ENCODE measurements around the gene CEP162. TPM values are rescaled to one million over a fixed set of nuclear protein-coding genes. Genes with fewer than 3 reads are reported as not detected.
"Not testable (repeated sequence)": the region's sequence is repeated elsewhere in the genome, so short reads cannot be mapped to it uniquely, and the experiment has no call there.

CEP162 gene
- total RNA-seq, 2 donors from 2014 or later: 4.5 to 13.1 TPM

- Histone ChIP-seq H3K27ac (no peak overlapping the region), H3K4me3 (no peak overlapping the region), H3K4me1 (replicated peaks) (no peaks in the 10 kb centered on the region), H3K36me3 (no peaks in the 10 kb centered on the region), H3K9me3 (no peaks in the 10 kb centered on the region), H3K27me3 (replicated peaks; ENCODE audit: insufficient read depth) (no peaks in the 10 kb centered on the region)
- WGBS: 86% methylated on average over 3 of the region's 3 CpGs
- TF ChIP-seq POLR2AphosphoS5 (IDR thresholded peaks at IDR 0.05): no peak
- no peak for TF ChIP-seq POLR2A (IDR thresholded peaks at IDR 0.05)
- no peak for DNase-seq (ENCODE audit: low spot score)
- intact Hi-C loops (cut with DNase I): loop anchor here (10.0 kb wide), 1 partner anchor 603 kb away; no protein-coding TSS in a partner anchor
Measured at GRCh38 chr6:84218091-84218490, 9.4 kb downstream of the CEP162 start.

- Histone ChIP-seq H3K9me3 (no peaks in the 10 kb centered on the region), H3K27ac (no peak overlapping the region), H3K4me1 (replicated peaks) (no peaks in the 10 kb centered on the region), H3K27me3 (replicated peaks; ENCODE audit: insufficient read depth) (no peaks in the 10 kb centered on the region), H3K4me3 (no peak overlapping the region), H3K36me3 (no peaks in the 10 kb centered on the region)
- no peak for TF ChIP-seq POLR2AphosphoS5 (IDR thresholded peaks at IDR 0.05)
- no peak for TF ChIP-seq CTCF (IDR thresholded peaks at IDR 0.05)
- TF ChIP-seq POLR2A (IDR thresholded peaks at IDR 0.05): no peak
- DNase-seq (ENCODE audit: low spot score): no peak
- 97% methylated on average over 1 of the region's 1 CpG for WGBS
- intact Hi-C loops (cut with DNase I): loop anchor here (10.0 kb wide), 1 partner anchor 598 kb away; no protein-coding TSS in a partner anchor
Measured at GRCh38 chr6:84213217-84213616, 14.2 kb downstream of the CEP162 start.

GRCh38 chr6:84204011-84204410 is 23.4 kb downstream of the CEP162 start:
- H3K27ac ChIP-seq: no peak overlapping the region
- H3K9me3 ChIP-seq: no peaks in the 10 kb centered on the region
- no peaks in the 10 kb centered on the region for H3K27me3 ChIP-seq (replicated peaks; ENCODE audit: insufficient read depth)
- H3K4me1 ChIP-seq (replicated peaks): no peaks in the 10 kb centered on the region
- intact Hi-C loops (cut with DNase I): no loop called here
- WGBS: 85% methylated on average over 3 of the region's 3 CpGs
- no peak overlapping the region for H3K4me3 ChIP-seq
- H3K36me3 ChIP-seq: no peaks in the 10 kb centered on the region
- no peak for DNase-seq (ENCODE audit: low spot score)
- TF ChIP-seq POLR2A (IDR thresholded peaks at IDR 0.05) (no peak), POLR2AphosphoS5 (IDR thresholded peaks at IDR 0.05) (no peak), CTCF (IDR thresholded peaks at IDR 0.05) (no peak)

- WGBS: 99% methylated on average over 6 of the region's 6 CpGs
- H3K9me3 ChIP-seq; H3K36me3 ChIP-seq; H3K4me1 ChIP-seq (replicated peaks); H3K4me3 ChIP-seq; DNase-seq (ENCODE audit: low spot score); intact Hi-C loops (cut with DNase I); H3K27ac ChIP-seq; H3K27me3 ChIP-seq (replicated peaks; ENCODE audit: insufficient read depth): not testable (repeated sequence)
Measured at GRCh38 chr6:84199987-84200386, 27.5 kb downstream of the CEP162 start.

- no peaks in the 10 kb centered on the region for H3K4me1 ChIP-seq (replicated peaks)
- H3K27ac ChIP-seq: no peak overlapping the region
- no peaks in the 10 kb centered on the region for H3K9me3 ChIP-seq
- TF ChIP-seq POLR2A (IDR thresholded peaks at IDR 0.05): no peak
- TF ChIP-seq POLR2AphosphoS5 (IDR thresholded peaks at IDR 0.05): no peak
- TF ChIP-seq CTCF (IDR thresholded peaks at IDR 0.05): no peak
- intact Hi-C loops (cut with DNase I): no loop called here
- no peaks in the 10 kb centered on the region for H3K27me3 ChIP-seq (replicated peaks; ENCODE audit: insufficient read depth)
- no peak overlapping the region for H3K4me3 ChIP-seq
- no peaks in the 10 kb centered on the region for H3K36me3 ChIP-seq
- 81% methylated on average over 2 of the region's 2 CpGs for WGBS
- DNase-seq (ENCODE audit: low spot score): no peak
Measured at GRCh38 chr6:84197708-84198107, 29.7 kb downstream of the CEP162 start.

- intact Hi-C loops (cut with DNase I): no loop called here
- no peaks in the 10 kb centered on the region for H3K36me3 ChIP-seq
- DNase-seq (ENCODE audit: low spot score): no peak
- H3K4me3 ChIP-seq: no peak overlapping the region
- no peak for TF ChIP-seq POLR2AphosphoS5 (IDR thresholded peaks at IDR 0.05)
- TF ChIP-seq POLR2A (IDR thresholded peaks at IDR 0.05): no peak
- TF ChIP-seq CTCF (IDR thresholded peaks at IDR 0.05): no peak
- WGBS: 37% methylated on average over 2 of the region's 2 CpGs
- no peaks in the 10 kb centered on the region for H3K27me3 ChIP-seq (replicated peaks; ENCODE audit: insufficient read depth)
- no peaks in the 10 kb centered on the region for H3K9me3 ChIP-seq
- no peak overlapping the region for H3K27ac ChIP-seq
- H3K4me1 ChIP-seq (replicated peaks): no peaks in the 10 kb centered on the region
Measured at GRCh38 chr6:84193114-84193708, 34.2 kb downstream of the CEP162 start.
